HL-60 (cell line): Measurements from ENCODE around the gene PLA2G4E.

ENCODE experiments used
- DNase-seq, 2 experiments: peaks; one replicate each; pipeline ENCODE4 v3.0.0-alpha.2; 2010 to 2020; ENCODE audit warnings: low read depth in 1 of 2, low spot score in 1 of 2
- H3K27ac ChIP-seq: fragments of 250-450 bp; sonication (Bioruptor Pico); replicated peaks from 2 replicates; pipeline ENCODE4 v1.5.1; 2020; ENCODE audit warnings: mild to moderate bottlenecking, moderate library complexity
- H3K27me3 ChIP-seq: fragments of 250-450 bp; sonication (Bioruptor Pico); 2 replicates; pipeline ENCODE4 v1.5.1; 2021; ENCODE audit warnings: mild to moderate bottlenecking, moderate library complexity; ENCODE audit not compliant: insufficient read depth, poor library complexity, severe bottlenecking
- H3K4me3 ChIP-seq: replicated peaks from 2 replicates; pipeline ENCODE4 v1.5.1; 2011; ENCODE audit warnings: mild to moderate bottlenecking, control low read depth, low read length; ENCODE audit not compliant: insufficient read depth
- CTCF ChIP-seq: IDR thresholded peaks from one replicate; pipeline ENCODE4 v1.5.1; 2011; ENCODE audit warnings: low read length, control low read depth, inconsistent platforms; ENCODE audit not compliant: insufficient read depth
- GABPA ChIP-seq: IDR thresholded peaks from 2 replicates; pipeline ENCODE4 v1.6.1; 2012; ENCODE audit warnings: low read depth
- POLR2AphosphoS5 ChIP-seq: IDR thresholded peaks from 2 replicates; pipeline ENCODE4 v1.6.1; 2012; ENCODE audit warnings: low read depth
- REST ChIP-seq: IDR thresholded peaks from 2 replicates; pipeline ENCODE4 v1.6.1; 2012; ENCODE audit warnings: low read depth; ENCODE audit not compliant: insufficient replicate concordance
- SPI1 ChIP-seq: IDR thresholded peaks from 2 replicates; pipeline ENCODE4 v1.6.1; 2012; ENCODE audit warnings: low read depth, mild to moderate bottlenecking, borderline replicate concordance

Gene PLA2G4E

GRCh38 chr15:42042602-42043400 is 22.0 kb upstream of the PLA2G4E start:
- Histone ChIP-seq H3K4me3 (no peak overlapping the region), H3K27ac (no peak overlapping the region), H3K27me3 (no peaks in the 10 kb centered on the region)
- TF ChIP-seq CTCF (no peak), SPI1 (no peak)
- no peak for DNase-seq

GRCh38 chr15:42038401-42038800 is 17.6 kb upstream of the PLA2G4E start:
- Histone ChIP-seq H3K27ac (no peak overlapping the region), H3K27me3 (no peaks in the 10 kb centered on the region), H3K4me3 (no peak overlapping the region)
- DNase-seq, result no peak
- no peak for TF ChIP-seq POLR2AphosphoS5
- no peak for TF ChIP-seq REST

GRCh38 chr15:42037656-42038055 is 16.8 kb upstream of the PLA2G4E start:
- no peaks in the 10 kb centered on the region for H3K27me3 ChIP-seq
- TF ChIP-seq SPI1 (no peak), GABPA (no peak), CTCF (no peak), POLR2AphosphoS5 (no peak)
- no peak overlapping the region for H3K4me3 ChIP-seq
- no peak for DNase-seq
- no peak overlapping the region for H3K27ac ChIP-seq

GRCh38 chr15:42036966-42037365 is 16.1 kb upstream of the PLA2G4E start:
- no peak overlapping the region for H3K4me3 ChIP-seq
- no peaks in the 10 kb centered on the region for H3K27me3 ChIP-seq
- TF ChIP-seq POLR2AphosphoS5 (no peak), GABPA (no peak), SPI1 (no peak)
- no peak for DNase-seq
- H3K27ac ChIP-seq, result no peak overlapping the region

GRCh38 chr15:42036112-42036905 is 15.5 kb upstream of the PLA2G4E start:
- no peak overlapping the region for H3K27ac ChIP-seq
- TF ChIP-seq SPI1 (no peak), REST (no peak), POLR2AphosphoS5 (no peak), GABPA (no peak), CTCF (no peak)
- DNase-seq, result no peak
- H3K4me3 ChIP-seq, result no peak overlapping the region
- H3K27me3 ChIP-seq, result no peaks in the 10 kb centered on the region
